Measurements from ENCODE around the gene WDR7.

The WDR7 gene

GRCh38 chr18:56804395-56804794 is 153.2 kb downstream of the WDR7 start:
- DNase-seq (ENCODE audit: low read depth), result no peak

GRCh38 chr18:56807901-56808300 is 156.7 kb downstream of the WDR7 start:
- no peak for DNase-seq (ENCODE audit: low read depth)

GRCh38 chr18:56812674-56813073 is 161.5 kb downstream of the WDR7 start:
- DNase-seq (ENCODE audit: low read depth), result no peak

GRCh38 chr18:56815926-56816325 is 164.8 kb downstream of the WDR7 start:
- no peak for DNase-seq (ENCODE audit: low read depth)

GRCh38 chr18:56823986-56824565 is 172.9 kb downstream of the WDR7 start:
- no peak for DNase-seq (ENCODE audit: low read depth)

GRCh38 chr18:56825321-56825720 is 174.2 kb downstream of the WDR7 start:
- no peak for DNase-seq (ENCODE audit: low read depth)

GRCh38 chr18:56825878-56826277 is 174.7 kb downstream of the WDR7 start:
- DNase-seq (ENCODE audit: low read depth), result no peak

GRCh38 chr18:56831988-56832387 is 180.8 kb downstream of the WDR7 start:
- DNase-seq (ENCODE audit: low read depth), result no peak

GRCh38 chr18:56835331-56835730 is 184.2 kb downstream of the WDR7 start:
- no peak for DNase-seq (ENCODE audit: low read depth)

GRCh38 chr18:56836173-56836572 is 185.0 kb downstream of the WDR7 start:
- no peak for DNase-seq (ENCODE audit: low read depth)

- DNase-seq (ENCODE audit: low read depth), result no peak
These were observed 190.7 kb downstream of the WDR7 start for GRCh38 chr18:56841836-56842235.

GRCh38 chr18:56843241-56843640 is 192.1 kb downstream of the WDR7 start:
- DNase-seq (ENCODE audit: low read depth), result no peak

- DNase-seq (ENCODE audit: low read depth), result no peak
These were observed 193.4 kb downstream of the WDR7 start for GRCh38 chr18:56844556-56844955.

GRCh38 chr18:56851774-56852173 is 200.6 kb downstream of the WDR7 start:
- no peak for DNase-seq (ENCODE audit: low read depth)

- DNase-seq (ENCODE audit: low read depth), result no peak
These were observed 202.8 kb downstream of the WDR7 start for GRCh38 chr18:56853961-56854360.

- DNase-seq (ENCODE audit: low read depth), result no peak
These were observed 210.1 kb downstream of the WDR7 start for GRCh38 chr18:56861244-56861643.

GRCh38 chr18:56869189-56869777 is 218.1 kb downstream of the WDR7 start:
- DNase-seq (ENCODE audit: low read depth), result no peak

- DNase-seq (ENCODE audit: low read depth), result no peak
These were observed 219.8 kb downstream of the WDR7 start for GRCh38 chr18:56870982-56871381.

GRCh38 chr18:56872140-56872539 is 221.0 kb downstream of the WDR7 start:
- no peak for DNase-seq (ENCODE audit: low read depth)

- no peak for DNase-seq (ENCODE audit: low read depth)
These were observed 222.4 kb downstream of the WDR7 start for GRCh38 chr18:56873441-56874140.

- DNase-seq (ENCODE audit: low read depth), result no peak
These were observed 227.6 kb downstream of the WDR7 start for GRCh38 chr18:56878711-56879110.

GRCh38 chr18:56884511-56884910 is 233.4 kb downstream of the WDR7 start:
- no peak for DNase-seq (ENCODE audit: low read depth)

GRCh38 chr18:56888978-56889377 is 237.8 kb downstream of the WDR7 start:
- no peak for DNase-seq (ENCODE audit: low read depth)

- no peak for DNase-seq (ENCODE audit: low read depth)
These were observed 238.5 kb downstream of the WDR7 start for GRCh38 chr18:56889621-56890020.

Data from activated T-helper 1 cell treated with Interleukin-2 at 50 U/mL for 16 hours (primary cell).